GM20431 (cell line): Measurements from ENCODE around the gene MNX1.

ENCODE experiments used
- in situ Hi-C: fragments of 300-500 bp; cut with MseI, MboI; formaldehyde crosslinking; loops from one replicate; pipeline ENCODE4 v1.15.0; 2020; ENCODE audit warnings: low sequenced_read_pairs; ENCODE audit not compliant: unreplicated experiment

MNX1 gene

GRCh38 chr7:157010588-157011332 is at the start of gene MNX1:
Gene MNX1, minus strand, starts transcription at chr7:157010663. Its CDS starts 313 bp downstream, at chr7:157010350.
- in situ Hi-C loops = no loop called here

GRCh38 chr7:157059534-157059933 is 49.1 kb upstream of the MNX1 start:
- in situ Hi-C loops = no loop called here

GRCh38 chr7:157058701-157059100 is 48.2 kb upstream of the MNX1 start:
- in situ Hi-C loops = no loop called here

GRCh38 chr7:157058068-157058467 is 47.6 kb upstream of the MNX1 start:
- in situ Hi-C loops = no loop called here

GRCh38 chr7:157056957-157057902 is 46.8 kb upstream of the MNX1 start:
- in situ Hi-C loops = no loop called here

- in situ Hi-C loops = no loop called here
Measured at GRCh38 chr7:157056246-157056645, 45.8 kb upstream of the MNX1 start.

- in situ Hi-C loops = no loop called here
Measured at GRCh38 chr7:157054927-157055326, 44.5 kb upstream of the MNX1 start.

GRCh38 chr7:157053118-157053517 is 42.7 kb upstream of the MNX1 start:
- in situ Hi-C loops = no loop called here

- in situ Hi-C loops = no loop called here
Measured at GRCh38 chr7:157047148-157047547, 36.7 kb upstream of the MNX1 start.

- in situ Hi-C loops = no loop called here
Measured at GRCh38 chr7:157046681-157047080, 36.2 kb upstream of the MNX1 start.

GRCh38 chr7:157044943-157045660 is 34.6 kb upstream of the MNX1 start:
- in situ Hi-C loops = no loop called here

- in situ Hi-C loops = no loop called here
Measured at GRCh38 chr7:157044147-157044687, 33.8 kb upstream of the MNX1 start.

- in situ Hi-C loops = no loop called here
Measured at GRCh38 chr7:157043745-157044144, 33.3 kb upstream of the MNX1 start.

- in situ Hi-C loops = no loop called here
Measured at GRCh38 chr7:157041514-157042277, 31.2 kb upstream of the MNX1 start.

- in situ Hi-C loops = no loop called here
Measured at GRCh38 chr7:157041004-157041403, 30.5 kb upstream of the MNX1 start.

GRCh38 chr7:157037635-157038034 is 27.2 kb upstream of the MNX1 start:
- in situ Hi-C loops = no loop called here

GRCh38 chr7:157037028-157037427 is 26.6 kb upstream of the MNX1 start:
- in situ Hi-C loops = no loop called here

GRCh38 chr7:157035979-157036378 is 25.5 kb upstream of the MNX1 start:
- in situ Hi-C loops = no loop called here

GRCh38 chr7:157035302-157035701 is 24.8 kb upstream of the MNX1 start:
- in situ Hi-C loops = no loop called here
